HEK293 (cell line): ENCODE data around the gene SACS.

ENCODE experiments used
- ZNF350 ChIP-seq: fragments of 450-650 bp; formaldehyde crosslinking; IDR thresholded peaks from 2 replicates; pipeline ENCODE4 v1.5.0; 2017; ENCODE audit warnings: missing biosample characterization, mild to moderate bottlenecking, missing genetic modification characterization
- ZNF549 ChIP-seq: fragments of 450-650 bp; IDR thresholded peaks from 2 replicates; pipeline ENCODE4 v1.5.1; 2018; ENCODE audit warnings: missing biosample characterization, missing genetic modification characterization, mild to moderate bottlenecking, inconsistent platforms, moderate library complexity
- TF ChIP-seq, protein P1 (sequence below): fragments of 450-650 bp; formaldehyde crosslinking; IDR thresholded peaks from 2 replicates; pipeline ENCODE4 v1.5.1; 2016; ENCODE audit warnings: missing biosample characterization, missing genetic modification characterization, low read depth
- TF ChIP-seq, protein P2 (sequence below): fragments of 450-650 bp; formaldehyde crosslinking; IDR thresholded peaks from 2 replicates; pipeline ENCODE4 v1.5.1; 2016; ENCODE audit warnings: missing biosample characterization, missing genetic modification characterization
- TF ChIP-seq, protein P3 (sequence below): sonication (generic); formaldehyde crosslinking; IDR thresholded peaks from 2 replicates; pipeline ENCODE4 v1.8.1; 2022; ENCODE audit warnings: mild to moderate bottlenecking, moderate library complexity, missing genetic modification reagents

DNA sequence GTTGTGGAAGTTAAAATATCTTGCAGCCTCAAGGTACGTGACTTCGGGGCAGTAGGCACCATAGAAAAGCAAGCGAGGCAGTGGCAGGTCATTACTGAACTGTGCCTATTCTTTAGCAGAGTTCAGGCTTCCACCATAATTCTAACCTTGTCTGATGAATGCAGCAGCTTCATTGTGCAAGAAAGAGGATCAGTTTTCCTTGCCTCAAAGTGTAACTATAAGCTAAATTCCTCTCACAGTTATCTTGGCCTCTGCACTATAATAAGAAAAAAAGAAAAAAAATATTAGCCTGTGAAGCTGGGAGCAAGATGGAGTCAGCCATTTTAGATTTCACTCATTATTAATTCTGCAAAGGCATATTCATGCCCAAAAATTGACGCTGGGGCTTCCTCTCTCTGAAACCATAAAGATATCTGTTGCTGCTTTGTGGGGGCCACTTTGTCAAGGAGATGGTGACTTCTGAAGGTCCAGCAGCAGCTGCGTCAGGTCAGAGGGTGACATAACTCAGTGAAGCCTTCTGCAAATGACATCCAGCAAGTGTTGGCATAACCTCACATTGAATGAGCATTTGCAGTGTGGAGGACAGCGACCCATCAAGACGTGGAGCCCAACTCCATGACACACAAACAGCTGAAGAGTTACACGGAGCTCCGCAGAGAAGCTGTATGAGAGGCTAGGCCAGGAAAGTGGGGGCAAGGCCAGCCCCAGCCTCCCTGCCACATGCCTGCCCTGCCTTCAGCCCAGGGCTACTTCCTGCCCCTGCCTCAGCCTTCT is 23.1 kb upstream of the SACS start:
- TF ChIP-seq, protein P1, sequence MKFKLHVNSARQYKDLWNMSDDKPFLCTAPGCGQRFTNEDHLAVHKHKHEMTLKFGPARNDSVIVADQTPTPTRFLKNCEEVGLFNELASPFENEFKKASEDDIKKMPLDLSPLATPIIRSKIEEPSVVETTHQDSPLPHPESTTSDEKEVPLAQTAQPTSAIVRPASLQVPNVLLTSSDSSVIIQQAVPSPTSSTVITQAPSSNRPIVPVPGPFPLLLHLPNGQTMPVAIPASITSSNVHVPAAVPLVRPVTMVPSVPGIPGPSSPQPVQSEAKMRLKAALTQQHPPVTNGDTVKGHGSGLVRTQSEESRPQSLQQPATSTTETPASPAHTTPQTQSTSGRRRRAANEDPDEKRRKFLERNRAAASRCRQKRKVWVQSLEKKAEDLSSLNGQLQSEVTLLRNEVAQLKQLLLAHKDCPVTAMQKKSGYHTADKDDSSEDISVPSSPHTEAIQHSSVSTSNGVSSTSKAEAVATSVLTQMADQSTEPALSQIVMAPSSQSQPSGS (tag by site-specific recombination): no peak
- TF ChIP-seq ZNF350 (tag by site-specific recombination) (no peak), ZNF549 (no peak)
- TF ChIP-seq, protein P2, sequence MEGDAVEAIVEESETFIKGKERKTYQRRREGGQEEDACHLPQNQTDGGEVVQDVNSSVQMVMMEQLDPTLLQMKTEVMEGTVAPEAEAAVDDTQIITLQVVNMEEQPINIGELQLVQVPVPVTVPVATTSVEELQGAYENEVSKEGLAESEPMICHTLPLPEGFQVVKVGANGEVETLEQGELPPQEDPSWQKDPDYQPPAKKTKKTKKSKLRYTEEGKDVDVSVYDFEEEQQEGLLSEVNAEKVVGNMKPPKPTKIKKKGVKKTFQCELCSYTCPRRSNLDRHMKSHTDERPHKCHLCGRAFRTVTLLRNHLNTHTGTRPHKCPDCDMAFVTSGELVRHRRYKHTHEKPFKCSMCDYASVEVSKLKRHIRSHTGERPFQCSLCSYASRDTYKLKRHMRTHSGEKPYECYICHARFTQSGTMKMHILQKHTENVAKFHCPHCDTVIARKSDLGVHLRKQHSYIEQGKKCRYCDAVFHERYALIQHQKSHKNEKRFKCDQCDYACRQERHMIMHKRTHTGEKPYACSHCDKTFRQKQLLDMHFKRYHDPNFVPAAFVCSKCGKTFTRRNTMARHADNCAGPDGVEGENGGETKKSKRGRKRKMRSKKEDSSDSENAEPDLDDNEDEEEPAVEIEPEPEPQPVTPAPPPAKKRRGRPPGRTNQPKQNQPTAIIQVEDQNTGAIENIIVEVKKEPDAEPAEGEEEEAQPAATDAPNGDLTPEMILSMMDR (tag by site-specific recombination): no peak
- TF ChIP-seq, protein P3, sequence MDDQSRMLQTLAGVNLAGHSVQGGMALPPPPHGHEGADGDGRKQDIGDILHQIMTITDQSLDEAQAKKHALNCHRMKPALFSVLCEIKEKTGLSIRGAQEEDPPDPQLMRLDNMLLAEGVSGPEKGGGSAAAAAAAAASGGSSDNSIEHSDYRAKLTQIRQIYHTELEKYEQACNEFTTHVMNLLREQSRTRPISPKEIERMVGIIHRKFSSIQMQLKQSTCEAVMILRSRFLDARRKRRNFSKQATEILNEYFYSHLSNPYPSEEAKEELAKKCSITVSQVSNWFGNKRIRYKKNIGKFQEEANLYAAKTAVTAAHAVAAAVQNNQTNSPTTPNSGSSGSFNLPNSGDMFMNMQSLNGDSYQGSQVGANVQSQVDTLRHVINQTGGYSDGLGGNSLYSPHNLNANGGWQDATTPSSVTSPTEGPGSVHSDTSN (CRISPR knock-in tag): no peak
